Ishikawa (cell line): ENCODE results near the gene ACTN1.

ENCODE experiments used
- CEBPB ChIP-seq: IDR thresholded peaks from 2 replicates; pipeline ENCODE4 v1.6.1; 2012
- EGR1 ChIP-seq: IDR thresholded peaks from 2 replicates; pipeline ENCODE4 v1.6.1; 2012
- EP300 ChIP-seq: IDR thresholded peaks from 2 replicates; pipeline ENCODE4 v1.6.1; 2012; ENCODE audit warnings: borderline replicate concordance
- FOXM1 ChIP-seq: IDR thresholded peaks from 2 replicates; pipeline ENCODE4 v1.6.1; 2012; ENCODE audit warnings: low read depth, borderline replicate concordance
- NFIC ChIP-seq: IDR thresholded peaks from 2 replicates; pipeline ENCODE4 v1.6.1; 2012
- RAD21 ChIP-seq: IDR thresholded peaks from 2 replicates; pipeline ENCODE4 v1.6.1; 2012; ENCODE audit warnings: low read depth
- REST ChIP-seq: IDR thresholded peaks from 2 replicates; pipeline ENCODE4 v1.6.1; 2012; ENCODE audit warnings: low read depth, mild to moderate bottlenecking
- TAF1 ChIP-seq: IDR thresholded peaks from 2 replicates; pipeline ENCODE4 v1.6.1; 2012; ENCODE audit warnings: low read depth, mild to moderate bottlenecking
- TEAD4 ChIP-seq: IDR thresholded peaks from 2 replicates; pipeline ENCODE4 v1.6.1; 2012
- USF1 ChIP-seq: IDR thresholded peaks from 2 replicates; pipeline ENCODE4 v1.6.1; 2012
- YY1 ChIP-seq: IDR thresholded peaks from 2 replicates; pipeline ENCODE4 v1.6.1; 2012; ENCODE audit warnings: low read depth

GRCh38 chr14:68946489-68946822 lies 32.6 kb downstream of the ACTN1 start:
- TF ChIP-seq TAF1: no peak
- no peak for TF ChIP-seq EP300
- no peak for TF ChIP-seq RAD21
- no peak for TF ChIP-seq TEAD4
- no peak for TF ChIP-seq EGR1
- TF ChIP-seq FOXM1: no peak
- no peak for TF ChIP-seq YY1
- TF ChIP-seq USF1: no peak
- no peak for TF ChIP-seq REST
- TF ChIP-seq CEBPB: no peak
- no peak for TF ChIP-seq NFIC
